HAP-1 (cell line): Measurements from ENCODE around the gene DUSP18.
"Not testable (repeated sequence)": the region's sequence is repeated elsewhere in the genome, so short reads cannot be mapped to it uniquely, and the experiment has no call there.

ENCODE experiments used
- DNase-seq, 2 experiments: peaks; one replicate each; pipeline ENCODE4 v3.0.0-alpha.2; 2016 to 2020; ENCODE audit warnings: low spot score in 2 of 2
- H3K27me3 ChIP-seq: fragments of 250-450 bp; sonication (Bioruptor Pico); 2 replicates; pipeline ENCODE4 v1.5.1; 2020; ENCODE audit warnings: low read depth, mild to moderate bottlenecking, moderate library complexity
- H3K36me3 ChIP-seq: fragments of 250-450 bp; sonication (Bioruptor Pico); replicated peaks from 2 replicates; pipeline ENCODE4 v1.5.1; 2020; ENCODE audit warnings: mild to moderate bottlenecking
- H3K4me1 ChIP-seq: fragments of 250-450 bp; sonication (Bioruptor Pico); 2 replicates; pipeline ENCODE4 v1.5.1; 2020; ENCODE audit warnings: mild to moderate bottlenecking
- H3K4me3 ChIP-seq: fragments of 250-450 bp; sonication (Bioruptor Pico); 2 replicates; pipeline ENCODE4 v1.5.1; 2020; ENCODE audit warnings: mild to moderate bottlenecking, moderate library complexity
- H3K9me3 ChIP-seq: fragments of 250-450 bp; sonication (Bioruptor Pico); 2 replicates; pipeline ENCODE4 v1.5.1; 2020; ENCODE audit warnings: mild to moderate bottlenecking, moderate library complexity
- in situ Hi-C: fragments of 300-500 bp; cut with MboI; formaldehyde crosslinking; loops from 3 replicates; pipeline ENCODE4 v1.14.3; 2020; ENCODE audit warnings: low sequenced_read_pairs, inconsistent platforms, mixed read lengths

The DUSP18 gene

GRCh38 chr22:30694171-30694639 lies 26.5 kb upstream of the DUSP18 start:
- no peaks in the 10 kb centered on the region for H3K9me3 ChIP-seq
- H3K4me3 ChIP-seq: peak overlapping the region; percentile 51
- no peaks in the 10 kb centered on the region for H3K27me3 ChIP-seq
- peak; percentile 18 to 77 for DNase-seq
- no peaks in the 10 kb centered on the region for H3K36me3 ChIP-seq
- in situ Hi-C loops: no loop called here
- peaks cover 6% of the 10 kb centered on the region for H3K4me1 ChIP-seq

DNA sequence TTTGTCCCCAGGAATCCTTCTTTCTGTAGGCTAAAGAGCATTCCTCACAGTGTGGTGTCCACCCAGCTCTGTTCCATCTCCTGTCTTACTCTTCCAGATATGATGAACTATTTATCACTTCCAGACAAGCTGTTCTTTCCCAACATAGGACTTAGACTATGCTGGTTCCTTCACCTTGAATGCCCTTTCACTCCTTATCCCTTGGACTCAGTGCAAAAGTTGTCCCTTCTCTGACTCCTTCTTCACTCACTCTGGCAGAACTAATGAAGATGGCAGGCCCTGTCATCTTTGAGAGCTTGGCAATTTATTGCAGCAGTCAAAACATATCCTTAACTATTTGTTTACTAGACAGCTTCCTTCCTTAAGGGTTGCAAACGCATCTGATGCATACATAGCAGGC lies 23.5 kb upstream of the DUSP18 start:
- in situ Hi-C loops: no loop called here
- Histone ChIP-seq H3K27me3 (no peaks in the 10 kb centered on the region), H3K4me1 (peaks cover 6% of the 10 kb centered on the region), H3K4me3 (no peak overlapping the region), H3K9me3 (no peaks in the 10 kb centered on the region), H3K36me3 (no peaks in the 10 kb centered on the region)
- no peak for DNase-seq

DNA sequence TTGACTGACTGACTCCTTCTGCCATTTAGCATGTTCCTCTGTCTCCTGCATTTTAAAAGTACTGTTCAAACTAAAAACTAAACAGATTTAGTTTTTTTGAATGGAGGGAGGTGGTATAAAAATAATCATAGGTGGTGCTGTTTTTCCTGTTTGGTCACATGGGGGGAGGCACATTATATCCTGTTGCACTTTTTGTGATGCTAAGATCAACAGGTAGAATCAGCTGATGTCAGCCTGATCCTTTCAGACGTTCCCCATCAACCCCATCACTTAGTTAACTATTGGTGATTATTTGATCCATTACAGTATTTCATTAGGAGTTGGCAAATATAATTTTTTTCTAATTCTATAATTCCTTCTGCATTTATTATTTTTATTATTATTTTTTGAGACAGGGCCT lies 21.9 kb upstream of the DUSP18 start:
- Histone ChIP-seq H3K9me3 (no peaks in the 10 kb centered on the region), H3K4me3 (no peak overlapping the region), H3K27me3 (no peaks in the 10 kb centered on the region), H3K36me3 (no peaks in the 10 kb centered on the region), H3K4me1 (no peaks in the 10 kb centered on the region)
- no peak for DNase-seq
- in situ Hi-C loops: no loop called here

DNA sequence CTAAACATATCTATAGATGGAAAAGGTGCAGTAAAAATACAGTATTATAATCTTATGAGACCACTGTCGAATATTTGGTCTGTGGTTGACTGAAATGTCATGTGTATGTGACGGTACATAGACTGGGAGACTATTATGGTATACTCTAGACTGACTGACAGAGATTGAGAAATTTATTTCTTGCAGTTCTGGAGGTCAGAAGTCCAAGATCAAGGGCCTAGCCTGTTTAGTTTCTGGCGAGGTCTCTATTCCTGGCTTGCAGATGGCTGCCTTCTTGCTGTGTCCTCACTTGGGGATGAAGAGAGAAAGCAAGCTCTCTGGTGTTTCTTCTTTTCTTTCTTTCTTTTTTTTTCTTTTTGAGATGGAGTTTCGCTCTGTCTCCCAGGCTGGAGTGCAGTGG lies 19.7 kb upstream of the DUSP18 start:
- H3K27me3 ChIP-seq: no peaks in the 10 kb centered on the region
- H3K36me3 ChIP-seq: no peaks in the 10 kb centered on the region
- in situ Hi-C loops: no loop called here
- no peak overlapping the region for H3K4me3 ChIP-seq
- DNase-seq: no peak
- H3K9me3 ChIP-seq: no peaks in the 10 kb centered on the region
- H3K4me1 ChIP-seq: no peaks in the 10 kb centered on the region

DNA sequence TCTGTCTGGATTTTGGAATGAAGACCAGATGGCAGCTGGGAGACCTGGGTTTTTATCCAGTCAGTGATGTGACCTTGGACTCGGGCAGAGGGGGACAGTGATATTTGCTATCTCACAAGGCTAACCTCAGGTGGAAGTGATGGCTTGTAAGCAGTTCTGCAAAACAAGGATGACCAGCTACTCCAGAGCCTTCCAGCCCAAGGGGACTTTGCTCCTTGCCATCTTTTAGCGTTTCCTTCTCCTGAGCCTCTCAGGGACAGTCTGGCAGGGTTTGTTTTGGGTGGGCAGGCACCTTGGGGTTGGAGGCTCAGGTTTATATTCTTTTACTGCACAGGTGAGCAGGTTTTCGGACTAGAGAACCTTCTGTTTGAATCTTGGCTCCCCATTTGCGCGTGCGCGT lies 17.5 kb upstream of the DUSP18 start:
- Histone ChIP-seq H3K36me3 (no peaks in the 10 kb centered on the region), H3K27me3 (no peaks in the 10 kb centered on the region), H3K4me1 (no peaks in the 10 kb centered on the region), H3K9me3 (no peaks in the 10 kb centered on the region), H3K4me3 (no peak overlapping the region)
- in situ Hi-C loops: no loop called here
- DNase-seq: peak in 1 of 2 experiments; percentile 14

- Histone ChIP-seq H3K4me3 (no peak overlapping the region), H3K9me3 (no peaks in the 10 kb centered on the region), H3K27me3 (peaks cover 7% of the 10 kb centered on the region; the same call in 1 of the 2 replicates), H3K36me3 (no peaks in the 10 kb centered on the region), H3K4me1 (no peaks in the 10 kb centered on the region)
- no peak for DNase-seq
- in situ Hi-C loops: no loop called here
Measured at GRCh38 chr22:30681831-30682230, 14.2 kb upstream of the DUSP18 start.

- Histone ChIP-seq H3K27me3 (peaks cover 7% of the 10 kb centered on the region; the same call in 1 of the 2 replicates), H3K9me3 (no peaks in the 10 kb centered on the region), H3K36me3 (no peaks in the 10 kb centered on the region), H3K4me3 (no peak overlapping the region), H3K4me1 (no peaks in the 10 kb centered on the region)
- in situ Hi-C loops: no loop called here
- no peak for DNase-seq
Measured at GRCh38 chr22:30680991-30681770, 13.5 kb upstream of the DUSP18 start.

- in situ Hi-C loops, DNase-seq, H3K36me3 ChIP-seq, H3K27me3 ChIP-seq, H3K9me3 ChIP-seq, H3K4me1 ChIP-seq, H3K4me3 ChIP-seq: not testable (repeated sequence)
Measured at GRCh38 chr22:30679895-30680690, 12.4 kb upstream of the DUSP18 start.

DNA sequence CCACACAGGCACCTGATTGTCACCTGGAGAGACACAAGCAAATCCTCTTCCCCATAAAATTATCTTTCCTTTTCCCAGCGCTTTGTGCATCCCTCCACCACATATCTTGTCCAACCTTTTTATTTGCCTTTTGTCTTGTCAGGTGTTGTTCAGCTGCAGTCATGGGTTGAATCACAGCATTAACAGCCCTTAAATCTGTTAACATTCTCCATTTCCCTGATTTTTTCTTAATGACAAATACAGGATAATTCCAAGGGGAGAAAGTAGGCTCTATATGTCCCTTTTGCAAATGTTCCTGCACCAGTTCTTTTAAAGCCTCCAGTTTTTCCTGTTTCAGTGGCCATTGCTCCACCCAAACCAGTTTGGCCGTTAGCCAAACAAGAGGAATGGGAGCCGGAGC lies 8.9 kb upstream of the DUSP18 start:
- DNase-seq, in situ Hi-C loops, H3K4me3 ChIP-seq, H3K36me3 ChIP-seq, H3K9me3 ChIP-seq, H3K4me1 ChIP-seq, H3K27me3 ChIP-seq: not testable (repeated sequence)

- Histone ChIP-seq H3K9me3 (no peaks in the 10 kb centered on the region), H3K27me3 (peaks cover 7% of the 10 kb centered on the region; the same call in 1 of the 2 replicates), H3K4me1 (no peaks in the 10 kb centered on the region), H3K36me3 (no peaks in the 10 kb centered on the region), H3K4me3 (no peak overlapping the region)
- DNase-seq: no peak
- in situ Hi-C loops: no loop called here
Measured at GRCh38 chr22:30675436-30675835, 7.8 kb upstream of the DUSP18 start.

GRCh38 chr22:30674482-30674881 lies 6.8 kb upstream of the DUSP18 start:
- Histone ChIP-seq H3K4me3 (no peak overlapping the region), H3K36me3 (no peaks in the 10 kb centered on the region), H3K27me3 (peaks cover 7% of the 10 kb centered on the region; the same call in 1 of the 2 replicates), H3K4me1 (no peaks in the 10 kb centered on the region), H3K9me3 (no peaks in the 10 kb centered on the region)
- in situ Hi-C loops: no loop called here
- no peak for DNase-seq

DNA sequence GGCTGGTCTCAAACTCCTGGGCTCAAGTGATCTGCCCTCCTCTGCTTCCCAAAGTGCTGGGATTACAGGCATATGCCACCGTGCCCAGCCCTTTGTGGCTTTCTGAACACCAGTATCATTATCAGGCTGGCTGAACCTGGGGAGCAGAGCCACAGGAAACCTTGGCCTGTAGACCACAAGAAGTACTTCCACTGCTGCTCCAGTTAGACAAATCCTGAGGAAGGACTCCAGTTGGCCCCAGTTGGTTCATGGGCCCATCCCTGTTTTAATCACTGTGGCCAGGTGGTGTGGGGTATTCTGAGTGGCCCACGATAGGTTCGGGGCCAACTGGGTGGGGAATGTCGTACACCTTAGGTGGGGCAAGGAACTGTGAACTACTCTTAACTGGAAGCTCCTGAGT lies 5.5 kb upstream of the DUSP18 start:
- no peak overlapping the region for H3K4me3 ChIP-seq
- H3K27me3 ChIP-seq: peaks cover 3% of the 10 kb centered on the region; the same call in 1 of the 2 replicates
- H3K9me3 ChIP-seq: no peaks in the 10 kb centered on the region
- in situ Hi-C loops: no loop called here
- peaks cover 2% of the 10 kb centered on the region; the same call in 1 of the 2 replicates for H3K4me1 ChIP-seq
- no peak for DNase-seq
- no peaks in the 10 kb centered on the region for H3K36me3 ChIP-seq

DNA sequence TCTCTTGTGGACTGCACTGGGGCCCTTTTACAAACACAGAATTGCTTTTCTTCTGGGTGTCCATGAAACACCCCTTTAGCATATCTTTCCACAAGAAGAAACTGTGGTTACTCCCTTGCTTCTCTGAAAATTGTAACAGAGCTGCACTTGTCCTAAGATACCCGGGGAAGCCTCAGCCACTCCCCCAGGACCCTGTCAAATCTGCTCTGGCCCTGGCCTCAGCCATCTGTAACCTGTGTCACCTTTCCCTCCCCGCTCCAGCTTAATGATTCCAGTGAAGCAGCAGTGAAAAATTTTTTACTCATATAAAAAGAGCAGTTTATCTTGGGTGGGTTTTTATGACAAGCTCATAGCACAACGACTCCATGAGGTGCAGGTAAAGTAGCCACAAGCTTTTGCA lies 3.4 kb upstream of the DUSP18 start:
- no peak for DNase-seq
- in situ Hi-C loops: no loop called here
- Histone ChIP-seq H3K4me1 (peaks cover 4% of the 10 kb centered on the region; the same call in 1 of the 2 replicates), H3K36me3 (no peaks in the 10 kb centered on the region), H3K4me3 (no peak overlapping the region), H3K9me3 (no peaks in the 10 kb centered on the region), H3K27me3 (no peaks in the 10 kb centered on the region)

DNA sequence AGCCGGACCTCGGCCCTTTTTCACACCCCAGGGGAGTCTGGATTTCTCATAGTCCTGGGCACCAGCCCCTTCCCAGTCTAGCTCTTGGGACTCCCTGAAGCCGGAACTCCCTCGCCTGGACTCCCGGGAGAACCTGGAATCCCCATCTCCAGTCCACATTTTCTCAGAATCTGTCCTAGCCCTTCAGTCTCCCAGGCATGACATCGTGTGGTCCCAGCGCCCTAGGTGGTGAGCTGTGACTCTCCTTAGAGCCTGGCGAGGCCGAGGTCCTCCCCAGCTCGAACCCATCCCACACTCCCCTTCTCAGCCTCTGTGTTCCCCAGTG lies 673 bp upstream of the DUSP18 start:
- in situ Hi-C loops: no loop called here
- Histone ChIP-seq H3K4me1 (peaks cover 4% of the 10 kb centered on the region; the same call in 1 of the 2 replicates), H3K4me3 (peak overlapping the region; percentile 41), H3K27me3 (no peaks in the 10 kb centered on the region), H3K36me3 (no peaks in the 10 kb centered on the region), H3K9me3 (no peaks in the 10 kb centered on the region)
- no peak for DNase-seq
